HEK293 (cell line): Measurements from ENCODE around the gene KIRREL1.

Source experiments
- CTCF ChIA-PET: fragments of 350-600 bp; formaldehyde crosslinking; extraction: SDS; loops from one replicate; lab custom pipeline; 2021; ENCODE audit warnings: antibody characterized with exemption; lab: Yijun Ruan, JAX
- POLR2A ChIA-PET: fragments of 300-600 bp; formaldehyde crosslinking; extraction: SDS; loops from one replicate; lab custom pipeline; 2020; ENCODE audit warnings: antibody characterized with exemption, inconsistent platforms; lab: Yijun Ruan, JAX
- H3K27ac ChIP-seq: fragments of 200-500 bp; sonication (Bioruptor generic); 2 replicates; pipeline ENCODE4 v1.5.1; 2014; ENCODE audit warnings: low read depth, low read length, control low read depth, inconsistent platforms; ENCODE audit errors: extremely low read depth
- H3K36me3 ChIP-seq, 2 experiments: fragments of 200-500 bp in 1 of 2; sonication (Bioruptor generic) in 1 of 2; 1 replicate in 1 of 2; 2 replicates in 1 of 2; pipeline ENCODE4 v1.5.1; 2014 to 2017; ENCODE audit warnings: inconsistent platforms in 2 of 2, low read length in 2 of 2; ENCODE audit not compliant: control insufficient read depth in 2 of 2, insufficient read depth in 1 of 2
- H3K4me1 ChIP-seq: fragments of 200-500 bp; sonication (Bioruptor generic); 2 replicates; pipeline ENCODE4 v1.5.1; 2014; ENCODE audit warnings: mild to moderate bottlenecking, low read length, inconsistent platforms; ENCODE audit not compliant: control insufficient read depth, insufficient read depth
- H3K4me3 ChIP-seq: 2 replicates; pipeline ENCODE4 v1.5.1; 2011; ENCODE audit warnings: low read depth, mild to moderate bottlenecking, control low read depth, low read length, moderate library complexity
- H3K9me3 ChIP-seq: fragments of 200-500 bp; sonication (Bioruptor generic); 2 replicates; pipeline ENCODE4 v1.5.1; 2014; ENCODE audit warnings: low read depth, low read length, inconsistent platforms; ENCODE audit not compliant: control insufficient read depth, insufficient read depth
- GLI2 ChIP-seq: fragments of 450-650 bp; formaldehyde crosslinking; IDR thresholded peaks from 2 replicates; pipeline ENCODE4; 2017; ENCODE audit warnings: missing biosample characterization, missing genetic modification characterization, low read depth, borderline replicate concordance
- KLF10 ChIP-seq: fragments of 450-650 bp; IDR thresholded peaks from 2 replicates; pipeline ENCODE4 v1.5.1; 2018; ENCODE audit warnings: missing biosample characterization, mild to moderate bottlenecking, missing genetic modification characterization
- ZFP37 ChIP-seq: fragments of 450-650 bp; formaldehyde crosslinking; IDR thresholded peaks from 2 replicates; pipeline ENCODE4 v1.5.1; 2016; ENCODE audit warnings: missing biosample characterization, missing genetic modification characterization
- ZNF10 ChIP-seq: fragments of 450-650 bp; formaldehyde crosslinking; IDR thresholded peaks from 2 replicates; pipeline ENCODE4 v1.5.1; 2017; ENCODE audit warnings: missing biosample characterization, missing genetic modification characterization
- ZNF132 ChIP-seq: fragments of 450-650 bp; formaldehyde crosslinking; IDR thresholded peaks from 2 replicates; pipeline ENCODE4 v1.5.1; 2017; ENCODE audit warnings: missing biosample characterization, missing genetic modification characterization, borderline replicate concordance
- ZNF174 ChIP-seq: fragments of 450-650 bp; formaldehyde crosslinking; IDR thresholded peaks from 2 replicates; pipeline ENCODE4 v1.5.0; 2017; ENCODE audit warnings: missing biosample characterization, mild to moderate bottlenecking, missing genetic modification characterization
- ZNF248 ChIP-seq: fragments of 450-650 bp; formaldehyde crosslinking; IDR thresholded peaks from 2 replicates; pipeline ENCODE4 v1.5.1; 2017; ENCODE audit warnings: missing biosample characterization, missing genetic modification characterization
- ZNF280C ChIP-seq: fragments of 450-650 bp; formaldehyde crosslinking; IDR thresholded peaks from 2 replicates; pipeline ENCODE4 v1.5.1; 2016; ENCODE audit warnings: missing biosample characterization, missing genetic modification characterization
- ZNF518A ChIP-seq: fragments of 450-650 bp; formaldehyde crosslinking; conservative IDR thresholded peaks from 2 replicates; pipeline ENCODE4 v1.5.1; 2016; ENCODE audit warnings: low read depth, missing biosample characterization, missing genetic modification characterization
- ZNF561 ChIP-seq: fragments of 450-650 bp; IDR thresholded peaks from 2 replicates; pipeline ENCODE4 v1.5.1; 2018; ENCODE audit warnings: missing biosample characterization, missing genetic modification characterization, borderline replicate concordance
- ZNF585B ChIP-seq: fragments of 450-650 bp; formaldehyde crosslinking; IDR thresholded peaks from 2 replicates; pipeline ENCODE4 v1.5.1; 2016; ENCODE audit warnings: missing biosample characterization, missing genetic modification characterization
- ZNF660 ChIP-seq: fragments of 450-650 bp; IDR thresholded peaks from 2 replicates; pipeline ENCODE4 v1.5.1; 2018; ENCODE audit warnings: missing biosample characterization, mild to moderate bottlenecking, missing genetic modification characterization
- ZNF76 ChIP-seq: fragments of 450-650 bp; formaldehyde crosslinking; IDR thresholded peaks from 2 replicates; pipeline ENCODE4; 2016; ENCODE audit warnings: low read depth, missing biosample characterization, missing genetic modification characterization, borderline replicate concordance
- ZNF777 ChIP-seq: fragments of 450-650 bp; formaldehyde crosslinking; IDR thresholded peaks from 2 replicates; pipeline ENCODE4 v1.5.1; 2017; ENCODE audit warnings: missing biosample characterization, missing genetic modification characterization, borderline replicate concordance
- ZXDB ChIP-seq: fragments of 450-650 bp; formaldehyde crosslinking; IDR thresholded peaks from 2 replicates; pipeline ENCODE4 v1.5.1; 2016; ENCODE audit warnings: missing biosample characterization, missing genetic modification characterization
- TF ChIP-seq, protein P1 (sequence below): fragments of 450-650 bp; formaldehyde crosslinking; IDR thresholded peaks from 2 replicates; pipeline ENCODE4 v1.5.1; 2016; ENCODE audit warnings: missing biosample characterization, missing genetic modification characterization

KIRREL1 gene

GRCh38 chr1:158148468-158148867 is 155.0 kb downstream of the KIRREL1 start:
- ChIA-PET CTCF (interaction anchor here (0.5 to 1.3 kb wide), 2 partner anchors 53 to 67 kb away, joined by 3 to 4 read pairs; no protein-coding TSS in a partner anchor), POLR2A (no interaction called here)
- Histone ChIP-seq H3K27ac (no peak overlapping the region), H3K4me3 (no peak overlapping the region), H3K36me3 (no peaks in the 10 kb centered on the region), H3K9me3 (no peaks in the 10 kb centered on the region), H3K4me1 (no peaks in the 10 kb centered on the region)
- TF ChIP-seq KLF10 (tag by site-specific recombination) (no peak), ZNF777 (tag by site-specific recombination) (no peak), GLI2 (tag by site-specific recombination) (no peak), ZNF585B (tag by site-specific recombination) (no peak), ZNF660 (no peak), ZNF132 (tag by site-specific recombination) (no peak), ZNF518A (tag by site-specific recombination) (no peak), ZXDB (tag by site-specific recombination) (no peak), ZNF174 (no peak), ZNF248 (tag by site-specific recombination) (no peak), ZNF76 (tag by site-specific recombination) (no peak), ZNF280C (tag by site-specific recombination) (no peak)
- TF ChIP-seq, protein P1, sequence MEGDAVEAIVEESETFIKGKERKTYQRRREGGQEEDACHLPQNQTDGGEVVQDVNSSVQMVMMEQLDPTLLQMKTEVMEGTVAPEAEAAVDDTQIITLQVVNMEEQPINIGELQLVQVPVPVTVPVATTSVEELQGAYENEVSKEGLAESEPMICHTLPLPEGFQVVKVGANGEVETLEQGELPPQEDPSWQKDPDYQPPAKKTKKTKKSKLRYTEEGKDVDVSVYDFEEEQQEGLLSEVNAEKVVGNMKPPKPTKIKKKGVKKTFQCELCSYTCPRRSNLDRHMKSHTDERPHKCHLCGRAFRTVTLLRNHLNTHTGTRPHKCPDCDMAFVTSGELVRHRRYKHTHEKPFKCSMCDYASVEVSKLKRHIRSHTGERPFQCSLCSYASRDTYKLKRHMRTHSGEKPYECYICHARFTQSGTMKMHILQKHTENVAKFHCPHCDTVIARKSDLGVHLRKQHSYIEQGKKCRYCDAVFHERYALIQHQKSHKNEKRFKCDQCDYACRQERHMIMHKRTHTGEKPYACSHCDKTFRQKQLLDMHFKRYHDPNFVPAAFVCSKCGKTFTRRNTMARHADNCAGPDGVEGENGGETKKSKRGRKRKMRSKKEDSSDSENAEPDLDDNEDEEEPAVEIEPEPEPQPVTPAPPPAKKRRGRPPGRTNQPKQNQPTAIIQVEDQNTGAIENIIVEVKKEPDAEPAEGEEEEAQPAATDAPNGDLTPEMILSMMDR = no peak

DNA sequence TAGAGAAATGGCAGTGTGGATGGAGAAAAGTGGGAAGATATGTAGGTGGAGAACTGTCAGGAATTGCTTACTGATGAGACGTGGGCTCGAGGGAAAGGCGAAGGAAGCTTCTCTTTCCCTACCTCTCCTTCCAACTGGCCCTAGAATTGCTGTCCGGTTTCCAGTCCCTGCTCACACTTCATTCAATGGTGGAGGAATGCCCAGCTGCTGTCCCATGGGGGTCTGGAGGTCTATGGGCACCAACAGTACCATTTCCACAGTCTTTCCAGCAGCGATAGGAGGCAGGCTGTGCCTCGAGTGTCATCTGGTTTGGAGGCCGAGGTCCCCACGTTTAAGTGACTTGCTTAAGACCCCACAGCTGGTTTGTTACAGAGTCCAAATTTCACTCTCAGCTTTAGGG is 155.7 kb downstream of the KIRREL1 start:
- ChIA-PET POLR2A (interaction anchor here (1.2 kb wide), 1 partner anchor 29 kb away, joined by 4 read pairs; no protein-coding TSS in a partner anchor), CTCF (interaction anchor here (0.9 to 1.3 kb wide), 2 partner anchors 53 to 993 kb away, joined by 3 to 4 read pairs; no protein-coding TSS in a partner anchor)
- Histone ChIP-seq H3K4me1 (no peaks in the 10 kb centered on the region), H3K27ac (no peak overlapping the region), H3K9me3 (no peaks in the 10 kb centered on the region), H3K36me3 (no peaks in the 10 kb centered on the region), H3K4me3 (peak overlapping the region; percentile 16)
- TF ChIP-seq ZNF585B (tag by site-specific recombination) (no peak), ZFP37 (tag by site-specific recombination) (0 out of 2 replicates have a peak, but pooled peaks have one; percentile 45), ZNF561 (tag by site-specific recombination) (no peak), ZNF10 (no peak)
